GM12891 (cell line): Measurements from ENCODE around the gene TMEM114.

Experiments
- POLR2AphosphoS5 ChIP-seq: IDR thresholded peaks from 2 replicates; pipeline ENCODE4 v1.6.1; 2011; ENCODE audit warnings: low read depth, low read length, control low read depth
- TAF1 ChIP-seq: IDR thresholded peaks from 2 replicates; pipeline ENCODE4 v1.6.1; 2011; ENCODE audit warnings: low read depth, low read length, control low read depth

DNA sequence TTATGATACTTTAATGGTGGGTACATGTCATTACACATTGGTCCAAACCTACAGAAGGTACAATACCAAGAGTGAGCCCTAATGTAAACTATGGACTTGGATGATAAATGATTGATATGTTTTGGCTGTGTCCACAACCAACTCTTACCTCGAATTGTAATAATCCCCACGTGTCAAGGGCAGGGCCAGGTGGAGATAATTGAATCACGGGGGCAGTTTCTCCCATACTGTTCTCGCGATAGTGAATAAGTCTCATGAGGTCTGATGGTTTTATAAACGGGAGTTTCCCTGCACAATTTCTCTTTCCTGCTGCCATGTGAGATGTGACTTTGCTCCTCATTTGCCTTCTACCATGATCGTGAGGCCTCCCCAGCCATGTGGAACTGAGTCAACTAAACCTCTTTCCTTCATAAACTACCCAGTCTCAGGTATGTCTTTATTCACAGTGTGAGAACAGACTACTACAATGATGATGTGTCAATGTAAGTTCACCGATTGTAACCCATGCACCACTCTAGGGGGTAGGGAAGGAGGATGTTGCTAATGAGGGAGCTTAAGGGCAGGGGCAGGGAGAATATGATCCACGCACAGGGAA is 24.2 kb upstream of the TMEM114 start:
- TF ChIP-seq POLR2AphosphoS5 (no peak), TAF1 (no peak)
